ENCODE measurements around the gene TPSAB1. TPM values are rescaled to one million over a fixed set of nuclear protein-coding genes. Genes with fewer than 3 reads are reported as not detected.

Gene TPSAB1
- total RNA-seq, 1 experiment from 2014 or later: not detected

DNA sequence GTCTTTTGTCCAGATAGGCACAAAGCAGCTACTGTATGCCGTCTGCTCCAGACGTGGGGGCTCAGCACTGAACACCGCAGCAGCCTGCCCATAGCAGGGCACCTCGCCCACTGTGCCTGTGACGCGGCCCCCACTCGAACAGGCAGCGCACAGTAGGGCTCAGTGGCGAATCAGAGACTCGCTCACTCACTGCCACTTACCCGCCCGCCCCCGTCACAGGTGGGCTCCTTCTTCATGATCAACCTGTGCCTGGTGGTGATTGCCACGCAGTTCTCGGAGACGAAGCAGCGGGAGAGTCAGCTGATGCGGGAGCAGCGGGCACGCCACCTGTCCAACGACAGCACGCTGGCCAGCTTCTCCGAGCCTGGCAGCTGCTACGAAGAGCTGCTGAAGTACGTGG, 39.1 kb upstream of the TPSAB1 start:
- Histone ChIP-seq H3K36me3 (no peaks in the 10 kb centered on the region), H3K4me3 (no peak overlapping the region), H3K9me3 (replicated peaks) (no peaks in the 10 kb centered on the region), H3K27ac (no peak overlapping the region), H3K4me1 (no peaks in the 10 kb centered on the region), H3K27me3 (peaks cover 9% of the 10 kb centered on the region; the same call in 1 of the 2 replicates)
- no peak for DNase-seq

DNA sequence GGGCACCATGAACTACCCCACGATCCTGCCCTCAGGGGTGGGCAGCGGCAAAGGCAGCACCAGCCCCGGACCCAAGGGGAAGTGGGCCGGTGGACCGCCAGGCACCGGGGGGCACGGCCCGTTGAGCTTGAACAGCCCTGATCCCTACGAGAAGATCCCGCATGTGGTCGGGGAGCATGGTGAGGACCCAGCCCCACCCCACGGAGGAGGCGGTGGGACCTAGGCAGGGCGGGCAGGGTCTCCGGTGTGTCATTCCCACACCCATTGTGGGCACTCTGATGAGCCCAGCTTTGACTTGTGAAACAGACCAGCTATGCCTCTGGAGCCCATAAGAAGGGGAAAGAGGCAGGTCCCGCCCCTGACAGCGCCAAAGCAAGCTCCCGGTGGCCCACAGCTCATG, 38.2 kb upstream of the TPSAB1 start:
- H3K4me1 ChIP-seq: no peaks in the 10 kb centered on the region
- no peaks in the 10 kb centered on the region for H3K9me3 ChIP-seq (replicated peaks)
- no peaks in the 10 kb centered on the region for H3K36me3 ChIP-seq
- no peak overlapping the region for H3K27ac ChIP-seq
- no peak for DNase-seq
- no peak overlapping the region for H3K4me3 ChIP-seq
- H3K27me3 ChIP-seq: peaks cover 9% of the 10 kb centered on the region; the same call in 1 of the 2 replicates

DNA sequence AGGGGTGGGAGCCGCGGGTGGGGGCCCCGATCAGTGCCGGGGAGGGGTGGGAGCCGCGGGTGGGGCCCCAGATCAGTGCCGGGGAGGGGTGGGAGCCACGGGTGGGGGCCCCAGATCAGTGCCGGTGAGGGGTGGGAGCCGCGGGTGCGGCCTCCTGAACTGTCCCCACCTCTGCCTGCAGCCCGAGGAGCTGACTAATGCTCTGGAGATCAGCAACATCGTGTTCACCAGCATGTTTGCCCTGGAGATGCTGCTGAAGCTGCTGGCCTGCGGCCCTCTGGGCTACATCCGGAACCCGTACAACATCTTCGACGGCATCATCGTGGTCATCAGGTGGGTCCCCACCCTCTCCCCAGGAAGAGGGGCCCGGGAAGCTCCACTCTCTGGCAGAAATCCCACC, 35.6 kb upstream of the TPSAB1 start:
- Histone ChIP-seq H3K27ac (no peak overlapping the region), H3K27me3 (peaks cover 9% of the 10 kb centered on the region; the same call in 1 of the 2 replicates), H3K4me3 (no peak overlapping the region), H3K9me3 (replicated peaks) (no peaks in the 10 kb centered on the region), H3K4me1 (no peaks in the 10 kb centered on the region), H3K36me3 (no peaks in the 10 kb centered on the region)
- no peak for DNase-seq

DNA sequence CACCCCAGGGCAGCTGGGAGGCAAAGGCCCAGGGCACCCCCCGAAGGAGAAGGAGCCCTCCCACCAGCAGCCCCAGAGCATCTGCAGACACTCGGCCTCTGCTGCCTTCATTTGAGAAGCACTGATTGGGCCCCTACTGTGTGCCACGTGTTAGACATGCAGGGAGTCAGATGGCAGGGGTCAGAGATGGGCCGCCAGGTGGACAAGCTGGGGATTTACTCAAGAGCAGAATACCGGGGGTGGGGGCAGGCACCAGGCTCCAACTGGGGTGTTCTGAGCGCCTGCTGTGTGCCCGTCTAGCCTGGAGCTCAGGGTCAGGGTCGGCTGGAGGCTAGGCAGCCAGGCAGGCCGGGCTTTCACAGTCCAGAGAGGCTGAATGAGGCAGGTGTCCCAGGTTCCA, 34.2 kb upstream of the TPSAB1 start:
- peaks cover 9% of the 10 kb centered on the region; the same call in 1 of the 2 replicates for H3K27me3 ChIP-seq
- H3K27ac ChIP-seq: no peak overlapping the region
- H3K4me1 ChIP-seq: no peaks in the 10 kb centered on the region
- no peak for DNase-seq
- H3K36me3 ChIP-seq: no peaks in the 10 kb centered on the region
- H3K9me3 ChIP-seq (replicated peaks): no peaks in the 10 kb centered on the region
- H3K4me3 ChIP-seq: no peak overlapping the region

DNA sequence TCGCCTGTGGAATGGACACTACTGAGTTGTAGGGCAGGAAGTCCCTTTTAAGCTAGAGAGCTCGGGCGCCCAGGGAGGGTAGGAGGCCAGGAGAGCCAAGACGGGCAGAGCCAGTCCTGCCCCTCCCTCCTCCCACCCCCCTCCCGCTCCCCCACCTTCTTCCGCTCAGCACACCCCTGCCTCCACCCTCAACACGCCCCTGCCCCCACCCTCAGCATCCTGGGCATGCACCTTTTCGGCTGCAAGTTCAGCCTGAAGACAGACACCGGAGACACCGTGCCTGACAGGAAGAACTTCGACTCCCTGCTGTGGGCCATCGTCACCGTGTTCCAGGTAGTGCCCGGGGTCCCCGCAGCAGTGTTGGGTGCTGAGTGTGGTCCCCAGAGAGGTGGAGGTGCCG, 33.7 kb upstream of the TPSAB1 start:
- no peaks in the 10 kb centered on the region for H3K9me3 ChIP-seq (replicated peaks)
- H3K27ac ChIP-seq: no peak overlapping the region
- peaks cover 9% of the 10 kb centered on the region; the same call in 1 of the 2 replicates for H3K27me3 ChIP-seq
- no peak for DNase-seq
- H3K36me3 ChIP-seq: no peaks in the 10 kb centered on the region
- H3K4me3 ChIP-seq: no peak overlapping the region
- H3K4me1 ChIP-seq: no peaks in the 10 kb centered on the region

DNA sequence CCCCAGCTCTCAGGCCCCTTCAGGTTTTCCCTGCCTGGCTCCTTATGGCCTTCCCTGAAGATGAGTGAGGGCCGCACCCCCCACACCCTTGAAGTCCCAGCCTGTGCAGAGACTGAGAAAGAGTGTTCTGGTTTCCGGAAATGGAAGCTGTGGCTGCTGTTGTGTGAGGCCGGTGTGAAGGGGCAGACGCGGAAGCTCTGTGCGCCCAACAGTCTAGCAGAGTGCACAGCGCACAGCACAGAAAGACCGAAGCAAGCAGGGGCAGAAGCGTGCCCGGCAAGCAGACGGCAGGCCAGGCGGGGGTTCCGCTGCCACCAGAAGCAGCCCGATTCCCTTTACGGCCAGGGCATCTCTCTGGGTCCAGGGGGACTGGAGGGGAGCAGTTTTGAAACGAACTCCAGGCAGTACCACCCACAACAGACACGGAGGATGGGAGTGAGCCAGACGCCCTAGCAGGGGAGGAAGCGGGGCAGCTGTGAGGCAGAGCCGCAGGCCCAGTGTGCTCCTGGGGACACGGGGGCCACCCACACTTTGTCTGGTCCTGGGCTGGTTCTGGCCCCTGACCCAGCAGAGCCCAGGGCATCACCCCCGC, 32.2 kb upstream of the TPSAB1 start:
- no peak for DNase-seq
- Histone ChIP-seq H3K4me1 (no peaks in the 10 kb centered on the region), H3K27me3 (peaks cover 9% of the 10 kb centered on the region; the same call in 1 of the 2 replicates), H3K9me3 (replicated peaks) (no peaks in the 10 kb centered on the region), H3K4me3 (no peak overlapping the region), H3K36me3 (no peaks in the 10 kb centered on the region), H3K27ac (no peak overlapping the region)

DNA sequence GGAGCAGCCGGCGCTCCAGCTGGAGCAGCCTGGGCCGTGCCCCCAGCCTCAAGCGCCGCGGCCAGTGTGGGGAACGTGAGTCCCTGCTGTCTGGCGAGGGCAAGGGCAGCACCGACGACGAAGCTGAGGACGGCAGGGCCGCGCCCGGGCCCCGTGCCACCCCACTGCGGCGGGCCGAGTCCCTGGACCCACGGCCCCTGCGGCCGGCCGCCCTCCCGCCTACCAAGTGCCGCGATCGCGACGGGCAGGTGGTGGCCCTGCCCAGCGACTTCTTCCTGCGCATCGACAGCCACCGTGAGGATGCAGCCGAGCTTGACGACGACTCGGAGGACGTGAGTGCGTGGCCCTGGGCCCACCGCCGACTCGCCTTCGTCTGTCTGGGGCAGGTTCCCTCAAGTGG, 31.4 kb upstream of the TPSAB1 start:
- Histone ChIP-seq H3K27ac (no peak overlapping the region), H3K4me3 (no peak overlapping the region), H3K27me3 (peaks cover 9% of the 10 kb centered on the region; the same call in 1 of the 2 replicates), H3K9me3 (replicated peaks) (no peaks in the 10 kb centered on the region), H3K36me3 (no peaks in the 10 kb centered on the region), H3K4me1 (no peaks in the 10 kb centered on the region)
- no peak for DNase-seq

DNA sequence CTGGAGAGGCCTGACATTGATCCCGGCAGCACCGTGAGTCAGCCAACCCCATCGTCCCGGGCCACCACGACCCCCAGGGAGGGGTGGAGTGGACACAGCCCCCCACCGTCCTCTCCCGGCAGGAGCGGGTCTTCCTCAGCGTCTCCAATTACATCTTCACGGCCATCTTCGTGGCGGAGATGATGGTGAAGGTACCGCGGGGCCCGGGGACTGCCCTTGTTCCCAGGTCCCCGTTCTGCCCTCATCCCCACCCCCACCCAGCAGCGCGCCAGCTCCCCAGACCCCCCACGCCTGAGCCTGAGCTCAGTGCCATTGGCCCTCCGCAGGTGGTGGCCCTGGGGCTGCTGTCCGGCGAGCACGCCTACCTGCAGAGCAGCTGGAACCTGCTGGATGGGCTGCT, 30.0 kb upstream of the TPSAB1 start:
- no peaks in the 10 kb centered on the region for H3K4me1 ChIP-seq
- no peaks in the 10 kb centered on the region for H3K36me3 ChIP-seq
- no peak overlapping the region for H3K4me3 ChIP-seq
- no peak overlapping the region for H3K27ac ChIP-seq
- no peaks in the 10 kb centered on the region for H3K9me3 ChIP-seq (replicated peaks)
- no peak for DNase-seq
- peaks cover 5% of the 10 kb centered on the region; the same call in 1 of the 2 replicates for H3K27me3 ChIP-seq

DNA sequence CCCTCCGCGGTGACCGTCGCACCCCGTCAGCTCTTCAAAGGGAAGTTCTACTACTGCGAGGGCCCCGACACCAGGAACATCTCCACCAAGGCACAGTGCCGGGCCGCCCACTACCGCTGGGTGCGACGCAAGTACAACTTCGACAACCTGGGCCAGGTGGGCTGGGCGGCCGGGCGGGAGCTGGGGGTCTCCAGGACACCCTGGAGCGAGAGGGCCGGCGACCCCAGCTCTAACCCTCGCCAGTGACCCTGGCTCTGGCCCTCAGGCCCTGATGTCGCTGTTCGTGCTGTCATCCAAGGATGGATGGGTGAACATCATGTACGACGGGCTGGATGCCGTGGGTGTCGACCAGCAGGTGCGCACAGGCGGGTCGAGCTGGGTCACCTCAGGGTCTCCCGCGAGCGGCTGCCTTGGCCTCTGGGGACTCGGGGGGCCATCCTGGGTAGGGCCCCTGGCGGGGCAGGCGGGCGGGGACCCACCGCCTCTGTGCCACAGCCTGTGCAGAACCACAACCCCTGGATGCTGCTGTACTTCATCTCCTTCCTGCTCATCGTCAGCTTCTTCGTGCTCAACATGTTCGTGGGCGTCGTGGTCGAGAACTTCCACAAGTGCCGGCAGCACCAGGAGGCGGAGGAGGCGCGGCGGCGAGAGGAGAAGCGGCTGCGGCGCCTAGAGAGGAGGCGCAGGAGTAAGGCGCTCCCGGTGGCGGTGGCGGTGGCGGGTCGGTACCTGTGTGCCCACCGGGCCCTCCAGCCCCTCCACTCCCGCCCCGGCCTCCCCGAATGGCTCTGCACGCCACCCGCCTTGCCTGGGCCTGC, 28.8 kb upstream of the TPSAB1 start:
- no peaks in the 10 kb centered on the region for H3K9me3 ChIP-seq (replicated peaks)
- H3K4me1 ChIP-seq: no peaks in the 10 kb centered on the region
- no peak for DNase-seq
- no peaks in the 10 kb centered on the region for H3K27me3 ChIP-seq
- H3K36me3 ChIP-seq: no peaks in the 10 kb centered on the region
- no peak overlapping the region for H3K27ac ChIP-seq
- H3K4me3 ChIP-seq: no peak overlapping the region

DNA sequence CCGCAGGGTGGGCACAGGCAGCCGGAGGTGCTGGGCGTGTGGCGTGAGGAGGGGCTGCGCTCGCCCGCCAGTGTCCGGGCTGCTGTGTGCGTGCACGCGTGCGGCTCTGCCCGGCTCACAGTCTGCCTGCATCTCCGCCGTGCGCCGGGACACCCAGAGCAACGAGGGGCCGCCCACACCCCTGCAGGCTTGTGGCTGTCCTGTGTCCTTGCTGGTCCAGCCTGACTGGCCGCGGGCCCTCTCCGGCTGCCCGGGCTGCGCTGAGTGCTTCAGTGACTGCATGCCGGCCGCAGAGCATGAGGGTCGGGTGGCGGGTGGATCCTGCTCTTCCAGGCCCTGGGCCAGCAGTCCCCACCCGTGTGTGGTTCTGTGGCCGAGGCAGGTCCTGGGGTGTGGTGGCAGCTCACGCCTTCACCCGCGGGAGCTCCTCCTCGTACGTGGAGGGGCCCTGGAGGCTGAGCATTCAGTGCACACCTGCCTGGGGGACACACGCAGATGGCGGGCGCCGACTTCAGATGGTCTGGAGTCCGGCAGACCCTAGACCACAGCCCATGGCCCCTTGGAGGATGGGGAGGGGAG, 27.8 kb upstream of the TPSAB1 start:
- Histone ChIP-seq H3K4me3 (no peak overlapping the region), H3K4me1 (no peaks in the 10 kb centered on the region), H3K27ac (no peak overlapping the region), H3K27me3 (no peaks in the 10 kb centered on the region), H3K36me3 (no peaks in the 10 kb centered on the region), H3K9me3 (replicated peaks) (no peaks in the 10 kb centered on the region)
- DNase-seq: no peak

DNA sequence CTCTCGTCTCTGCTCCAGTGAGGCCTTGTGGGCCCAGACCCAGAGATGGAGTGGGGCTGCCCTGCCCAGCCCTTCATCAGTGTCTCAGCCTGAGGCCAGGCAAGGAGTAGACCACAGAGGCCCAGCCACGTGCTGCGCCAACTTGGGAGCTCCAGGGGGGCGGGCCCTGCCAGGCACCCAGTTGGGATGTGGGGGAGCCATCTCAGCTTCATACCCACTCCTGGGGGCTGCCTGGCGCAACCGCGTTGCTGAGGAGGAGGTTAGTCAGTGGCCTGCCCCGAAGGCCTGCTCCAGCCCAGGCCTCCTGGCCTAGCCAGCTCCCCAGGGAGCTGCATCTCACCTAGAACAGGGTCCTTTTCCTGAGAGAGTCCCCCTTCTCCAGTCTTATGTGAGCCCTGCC, 27.3 kb upstream of the TPSAB1 start:
- H3K4me3 ChIP-seq: no peak overlapping the region
- H3K36me3 ChIP-seq: no peaks in the 10 kb centered on the region
- no peaks in the 10 kb centered on the region for H3K27me3 ChIP-seq
- no peaks in the 10 kb centered on the region for H3K4me1 ChIP-seq
- DNase-seq: no peak
- no peak overlapping the region for H3K27ac ChIP-seq
- H3K9me3 ChIP-seq (replicated peaks): no peaks in the 10 kb centered on the region

DNA sequence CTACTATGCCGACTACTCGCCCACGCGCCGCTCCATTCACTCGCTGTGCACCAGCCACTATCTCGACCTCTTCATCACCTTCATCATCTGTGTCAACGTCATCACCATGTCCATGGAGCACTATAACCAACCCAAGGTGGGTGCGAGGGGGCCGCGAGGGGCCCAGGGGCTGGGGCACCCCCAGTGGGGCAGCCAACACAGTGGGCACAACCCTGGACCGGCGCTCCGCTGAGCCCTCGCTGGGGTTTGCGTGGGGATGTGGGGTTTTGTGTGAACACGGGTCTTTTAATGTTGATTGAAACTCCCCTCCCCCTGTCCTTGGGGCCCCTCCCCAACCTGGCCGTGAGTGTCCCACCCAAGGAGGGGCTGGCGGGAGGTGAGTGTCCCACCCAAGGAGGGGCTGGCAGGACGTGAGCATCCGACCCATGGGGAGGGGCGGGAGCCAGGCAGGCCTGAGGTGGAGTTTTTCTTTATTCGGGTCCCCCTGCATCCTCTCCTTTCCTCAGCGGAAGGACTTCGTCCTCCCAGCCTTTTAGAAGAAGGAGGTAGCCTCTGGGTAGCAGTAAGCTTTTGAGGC, 26.6 kb upstream of the TPSAB1 start:
- H3K9me3 ChIP-seq (replicated peaks): no peaks in the 10 kb centered on the region
- no peaks in the 10 kb centered on the region; the same call in 1 of the 2 replicates for H3K27me3 ChIP-seq
- no peak overlapping the region for H3K4me3 ChIP-seq
- no peaks in the 10 kb centered on the region for H3K36me3 ChIP-seq
- no peak for DNase-seq
- H3K27ac ChIP-seq: no peak overlapping the region
- H3K4me1 ChIP-seq: no peaks in the 10 kb centered on the region

DNA sequence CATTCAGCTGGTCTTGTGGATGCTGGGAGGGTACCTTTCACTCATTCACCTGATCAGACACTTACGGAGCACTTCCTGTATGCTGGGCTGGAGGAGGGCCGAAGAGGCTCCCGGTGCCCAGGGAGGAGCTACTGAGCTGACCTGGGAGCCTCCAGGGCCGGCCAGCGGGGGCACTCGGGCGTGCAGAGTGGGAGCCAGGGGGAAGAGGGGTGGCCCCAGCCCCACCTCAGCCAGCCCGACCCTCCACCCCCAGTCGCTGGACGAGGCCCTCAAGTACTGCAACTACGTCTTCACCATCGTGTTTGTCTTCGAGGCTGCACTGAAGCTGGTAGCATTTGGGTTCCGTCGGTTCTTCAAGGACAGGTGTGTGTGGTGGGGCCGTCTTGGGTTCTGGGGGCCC, 25.8 kb upstream of the TPSAB1 start:
- DNase-seq: no peak
- H3K9me3 ChIP-seq (replicated peaks): no peaks in the 10 kb centered on the region
- no peaks in the 10 kb centered on the region for H3K4me1 ChIP-seq
- no peak overlapping the region for H3K27ac ChIP-seq
- H3K4me3 ChIP-seq: no peak overlapping the region
- peaks cover 8% of the 10 kb centered on the region; the same call in 1 of the 2 replicates for H3K27me3 ChIP-seq
- no peaks in the 10 kb centered on the region for H3K36me3 ChIP-seq

DNA sequence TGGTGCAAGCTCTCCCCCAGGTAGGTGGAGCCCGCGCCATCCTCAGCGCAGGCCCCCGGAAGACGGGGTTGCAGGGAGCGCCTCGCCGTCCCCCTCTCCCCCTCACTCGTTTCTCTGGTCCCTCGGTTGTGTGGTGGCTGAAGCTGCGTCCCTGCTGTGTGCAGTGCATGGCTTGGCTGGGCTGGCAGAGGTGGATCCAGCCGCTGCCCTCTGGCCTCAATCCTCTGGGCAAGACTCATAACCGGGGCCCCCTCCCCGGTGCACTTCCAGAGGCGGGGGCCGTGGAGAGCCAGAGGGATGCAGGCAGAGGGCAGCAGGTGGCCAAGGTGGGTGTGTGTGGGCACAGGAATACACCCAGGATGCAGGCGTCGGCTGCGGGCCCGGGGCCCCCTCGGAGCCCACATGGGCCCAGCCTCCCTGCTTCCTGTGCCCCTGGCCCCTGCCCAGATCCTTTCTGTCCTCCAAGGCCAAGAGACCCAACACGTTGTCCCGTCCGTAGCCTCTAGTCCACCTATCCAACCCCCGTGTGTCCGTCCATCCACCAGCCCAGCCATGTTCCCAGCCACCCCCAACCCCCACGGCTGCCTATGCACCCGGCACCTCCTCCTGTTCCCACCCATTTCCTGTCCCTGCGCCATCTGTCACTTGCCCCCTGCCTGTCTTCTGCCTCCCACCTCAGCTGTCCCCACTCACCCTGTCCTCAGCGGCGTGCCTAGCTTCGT, 24.8 kb upstream of the TPSAB1 start:
- no peaks in the 10 kb centered on the region for H3K9me3 ChIP-seq (replicated peaks)
- H3K27me3 ChIP-seq: peaks cover 9% of the 10 kb centered on the region; the same call in 1 of the 2 replicates
- H3K36me3 ChIP-seq: no peaks in the 10 kb centered on the region

DNA sequence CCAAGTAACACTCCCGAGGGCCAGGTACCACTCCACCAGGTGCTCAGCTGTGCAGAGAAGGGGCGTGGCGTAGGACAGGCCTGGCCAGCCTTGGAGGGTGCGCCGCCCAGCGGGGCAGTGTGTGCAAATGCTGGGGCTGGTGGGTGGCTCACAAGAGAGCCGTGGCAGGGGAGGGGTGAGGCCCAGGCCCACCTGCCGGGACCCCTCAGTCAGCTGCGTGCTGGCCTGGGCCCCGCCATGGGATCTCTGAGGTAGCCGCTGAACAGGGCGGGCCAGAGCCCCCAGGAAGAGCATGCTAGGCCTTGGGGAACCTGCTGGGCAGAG, 24.2 kb upstream of the TPSAB1 start:
- Histone ChIP-seq H3K27me3 (peaks cover 9% of the 10 kb centered on the region; the same call in 1 of the 2 replicates), H3K27ac (no peak overlapping the region), H3K9me3 (replicated peaks) (no peaks in the 10 kb centered on the region), H3K4me1 (no peaks in the 10 kb centered on the region), H3K36me3 (no peaks in the 10 kb centered on the region), H3K4me3 (no peak overlapping the region)
- no peak for DNase-seq

More for the DNA sequence above, 24.8 kb upstream of the TPSAB1 start:
- DNase-seq: no peak
- no peak overlapping the region for H3K4me3 ChIP-seq
- no peaks in the 10 kb centered on the region for H3K4me1 ChIP-seq
- no peak overlapping the region for H3K27ac ChIP-seq
